Gastrocnemius medialis (tissue), 4 donors: ENCODE results near the gene SLC22A4. TPM values are rescaled to one million over a fixed set of nuclear protein-coding genes. Genes with fewer than 3 reads are reported as not detected.

Experiments
- ATAC-seq, 2 donors: fragments of 150-250 bp; one replicate each; pipeline ENCODE4 v1.9.1; 2016
- DNase-seq, 2 donors: peaks; one replicate each; pipeline ENCODE4 v3.0.0-alpha.2; 2019
- H3K27ac ChIP-seq, 4 donors: fragments of 200-600 bp; sonication (generic); 1 replicate in 1 of 4; 2 replicates in 3 of 4; pipeline ENCODE4 v1.5.1; 2016 to 2018; ENCODE audit warnings: mild to moderate bottlenecking in 2 of 4, moderate library complexity in 1 of 4
- H3K27me3 ChIP-seq, 3 donors: fragments of 200-600 bp; sonication (generic) in 2 of 3; 1 replicate in 1 of 3; 2 replicates in 2 of 3; pipeline versions ENCODE4 v1.5.1 to v1.6.0; 2016 to 2019; ENCODE audit warnings: mild to moderate bottlenecking in 1 of 3, moderate library complexity in 1 of 3
- H3K36me3 ChIP-seq, 2 donors: fragments of 200-600 bp; sonication (generic) in 1 of 2; one replicate each; pipeline ENCODE4 v1.5.1; 2017 to 2018
- H3K4me1 ChIP-seq, 2 donors: fragments of 200-600 bp; sonication (generic) in 1 of 2; one replicate each; pipeline ENCODE4 v1.5.1; 2016 to 2017; ENCODE audit warnings: mild to moderate bottlenecking in 2 of 2
- H3K4me3 ChIP-seq, 4 donors: fragments of 200-600 bp; sonication (generic) in 3 of 4; 1 replicate in 1 of 4; 2 replicates in 3 of 4; pipeline ENCODE4 v1.5.1; 2016 to 2019; ENCODE audit warnings: mild to moderate bottlenecking in 2 of 4
- H3K9me3 ChIP-seq, 3 donors: fragments of 200-600 bp; sonication (generic) in 2 of 3; 1 replicate in 1 of 3; 2 replicates in 2 of 3; pipeline ENCODE4 v1.5.1; 2016 to 2019
- CTCF ChIP-seq, 5 experiments: fragments of 450-650 bp in 3 of 5; fragments of 200-600 bp in 2 of 5; sonication (generic) in 2 of 5; IDR thresholded peaks in 4 of 5; conservative IDR thresholded peaks in 1 of 5; 1 replicate in 4 of 5; 2 replicates in 1 of 5; pipeline ENCODE4 v1.5.1; 2016 to 2019; ENCODE audit warnings: antibody characterized with exemption in 5 of 5, mild to moderate bottlenecking in 3 of 5, moderate library complexity in 3 of 5
- POLR2A ChIP-seq, 2 donors: fragments of 450-650 bp; IDR thresholded peaks; one replicate each; pipeline ENCODE4 v1.6.1; 2017; ENCODE audit warnings: antibody characterized with exemption in 2 of 2, mild to moderate bottlenecking in 2 of 2, moderate library complexity in 2 of 2
- in situ Hi-C, 4 donors: fragments of 200-750 bp; cut with MboI; loops; one replicate each; pipeline versions ENCODE4 v1.15.0 to v1.8.0; 2017; ENCODE audit warnings: low sequenced_read_pairs in 4 of 4
- intact Hi-C: fragments of 100-400 bp; cut with DNase I; formaldehyde crosslinking; loops from one replicate; pipeline ENCODE4 v1.15.1; 2023; ENCODE audit warnings: low total_unique reads
- total RNA-seq, 4 donors: library from RNA; depleted of rRNA; stranded (reverse); fragments of >200 nt; gene quantifications; one replicate each; pipeline versions ENCODE4 v1.1.0 to v1.2.3, GENCODE V29; 2016

SLC22A4 gene
- total RNA-seq, 4 donors from 2014 or later: 5.4 to 6.7 (median 6.2) TPM

DNA sequence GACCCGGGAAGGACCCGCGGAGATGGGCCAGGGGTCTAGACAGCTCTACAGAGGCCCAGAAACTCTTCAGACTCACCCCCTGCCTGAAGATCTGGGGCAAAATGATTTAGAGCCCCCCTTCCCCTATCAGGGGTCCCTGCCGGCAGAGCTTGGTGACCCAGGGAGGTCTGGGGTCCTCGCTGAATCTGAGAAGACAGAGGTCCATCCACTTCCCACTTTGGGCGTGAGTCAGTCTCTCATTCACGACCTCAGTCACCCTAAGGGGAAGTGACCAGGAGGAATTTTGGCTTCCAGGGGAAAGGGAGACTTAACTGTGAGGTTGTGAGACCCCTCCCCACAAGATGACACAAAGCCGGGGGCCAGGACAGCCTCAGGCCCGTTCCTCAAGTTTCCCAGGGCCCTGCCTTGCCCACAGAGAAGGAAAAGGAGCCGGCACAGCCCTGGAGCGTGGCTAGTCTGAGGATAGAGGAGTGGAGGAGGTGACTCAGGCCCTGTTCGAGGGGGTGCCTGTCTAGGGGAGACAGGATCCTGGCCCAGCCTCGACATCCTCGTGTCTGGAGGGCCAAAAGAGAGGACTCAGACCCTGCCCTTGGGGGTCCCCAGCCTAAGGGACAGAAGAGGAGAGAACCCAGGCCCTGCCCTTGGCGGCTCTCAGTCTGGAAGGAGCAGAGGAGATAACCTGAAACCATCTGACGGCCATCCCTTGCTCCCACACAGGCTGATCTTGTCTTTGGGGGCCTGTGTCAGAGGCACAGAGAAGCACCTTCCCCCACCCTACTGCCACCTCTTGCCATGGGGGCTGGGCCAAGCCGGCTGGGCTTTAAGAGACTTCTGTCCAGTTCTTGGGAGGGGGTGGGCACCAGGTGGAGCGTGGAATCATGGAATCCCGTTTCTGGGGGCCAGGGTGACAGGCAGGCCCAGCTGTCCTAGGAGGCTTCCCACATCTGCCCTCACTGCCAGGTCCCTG, 35.8 kb upstream of the SLC22A4 start:
- ATAC-seq (peak; percentile 37 to 38), DNase-seq (peak in 1 of 2 donors; percentile 13)
- Histone ChIP-seq H3K4me3 (peak overlapping the region; percentile 54 to 62 (median 60)), H3K27ac (peak overlapping the region; percentile 75 to 79 (median 76)), H3K27me3 (peaks cover 0 to 6% (median 0%) of the 10 kb centered on the region in 3 donors), H3K9me3 (no peaks in the 10 kb centered on the region), H3K36me3 (no peaks in the 10 kb centered on the region), H3K4me1 (peaks cover 13 to 14% of the 10 kb centered on the region in 2 donors)
- in situ Hi-C loops (loop anchor here in 1 of 4 donors (25.0 kb wide), 1 partner anchor 254 kb away; no protein-coding TSS in a partner anchor), intact Hi-C loops (loop anchor here (2.0 kb wide), 1 partner anchor 34 kb away; no protein-coding TSS in a partner anchor)
- TF ChIP-seq CTCF (IDR thresholded peaks at IDR 0.05 in 4 of 5, conservative IDR thresholded peaks at IDR 0.05 in 1 of 5) (no peak), POLR2A (IDR thresholded peaks at IDR 0.05) (no peak)

DNA sequence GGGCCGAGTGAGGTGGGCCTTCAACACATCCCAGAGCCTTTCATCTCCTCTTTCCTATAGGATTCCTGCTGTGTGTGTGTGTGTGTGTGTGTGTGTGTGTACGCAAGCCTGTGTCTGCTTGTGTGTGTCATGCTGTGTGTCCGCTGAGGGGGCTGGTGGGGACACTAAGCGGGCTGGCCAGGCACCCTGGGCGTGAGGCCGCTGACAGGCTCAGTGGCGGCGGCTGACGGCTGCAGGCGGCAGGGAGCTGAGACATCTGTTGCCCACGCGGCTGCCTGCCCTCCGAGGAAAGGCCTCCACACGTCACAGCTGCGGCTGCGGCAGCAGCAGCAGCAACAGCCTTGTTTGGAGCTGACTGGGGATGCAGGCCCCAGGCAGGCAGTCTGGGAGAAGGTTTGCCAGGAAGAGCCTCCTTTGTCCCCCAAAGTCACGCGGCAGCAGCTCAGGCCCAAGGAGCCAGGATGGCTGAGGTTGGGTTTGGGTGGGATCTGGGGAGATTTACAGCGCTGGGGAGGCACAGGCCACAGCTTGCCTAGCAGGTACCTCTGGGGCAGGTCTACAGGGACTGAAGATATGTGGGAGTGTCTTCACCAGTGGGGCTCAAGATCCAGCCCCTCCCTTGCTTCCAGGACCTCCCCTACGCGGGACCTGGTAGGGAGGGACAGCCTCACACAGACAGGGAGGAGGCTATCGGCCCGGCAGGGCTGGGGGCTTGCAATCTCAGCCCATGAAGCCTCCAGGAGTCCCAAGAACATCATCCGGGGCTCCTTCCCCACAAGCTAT, 34.9 kb upstream of the SLC22A4 start:
- H3K4me3 ChIP-seq: peak overlapping the region; percentile 34 to 61 (median 56)
- DNase-seq (peak in 1 of 2 donors; percentile 47), ATAC-seq (peak in 1 of 2 donors; percentile 29)
- peaks cover 0 to 6% (median 0%) of the 10 kb centered on the region in 3 donors for H3K27me3 ChIP-seq
- no peaks in the 10 kb centered on the region for H3K36me3 ChIP-seq
- in situ Hi-C loops (loop anchor here in 1 of 4 donors (25.0 kb wide), 1 partner anchor 253 kb away; no protein-coding TSS in a partner anchor), intact Hi-C loops (loop anchor here (2.0 kb wide), 1 partner anchor 34 kb away; no protein-coding TSS in a partner anchor)
- peak in 1 of 2 donors; percentile 31 for TF ChIP-seq POLR2A (IDR thresholded peaks at IDR 0.05)
- no peak for TF ChIP-seq CTCF (IDR thresholded peaks at IDR 0.05 in 4 of 5, conservative IDR thresholded peaks at IDR 0.05 in 1 of 5)
- H3K9me3 ChIP-seq: no peaks in the 10 kb centered on the region
- H3K4me1 ChIP-seq: peaks cover 13 to 14% of the 10 kb centered on the region in 2 donors
- peak overlapping the region; percentile 75 to 79 (median 76) for H3K27ac ChIP-seq

DNA sequence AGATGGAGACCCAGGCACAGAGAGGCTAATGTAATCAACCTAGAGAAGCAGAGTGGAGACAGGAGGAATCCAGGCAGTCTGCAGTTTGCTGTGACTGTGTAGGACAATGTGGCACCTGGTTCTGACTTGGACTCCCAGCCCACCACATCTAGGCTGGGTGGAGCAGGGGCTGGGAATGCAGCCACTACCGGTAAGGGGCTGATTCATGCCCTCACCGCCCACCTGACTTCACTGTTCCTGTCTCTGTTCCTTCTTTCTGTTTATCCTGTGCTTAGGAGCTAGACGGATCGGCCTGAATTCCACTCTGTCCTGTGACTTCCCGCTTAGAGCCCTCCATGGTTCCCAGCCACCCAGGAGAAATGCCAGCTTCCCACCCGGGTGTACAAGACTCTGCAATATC, 34.1 kb upstream of the SLC22A4 start:
- no peak for DNase-seq
- TF ChIP-seq POLR2A (IDR thresholded peaks at IDR 0.05) (no peak), CTCF (IDR thresholded peaks at IDR 0.05 in 4 of 5, conservative IDR thresholded peaks at IDR 0.05 in 1 of 5) (no peak)
- in situ Hi-C loops: loop anchor here in 1 of 4 donors (25.0 kb wide), 1 partner anchor 252 kb away; no protein-coding TSS in a partner anchor
- H3K36me3 ChIP-seq: no peaks in the 10 kb centered on the region
- intact Hi-C loops: no loop called here
- H3K27me3 ChIP-seq: peaks cover 0 to 6% (median 0%) of the 10 kb centered on the region in 3 donors
- peak overlapping the region; percentile 75 to 79 (median 76) for H3K27ac ChIP-seq
- no peaks in the 10 kb centered on the region for H3K9me3 ChIP-seq
- no peak overlapping the region for H3K4me3 ChIP-seq
- peaks cover 9 to 11% of the 10 kb centered on the region in 2 donors for H3K4me1 ChIP-seq
- no peak for ATAC-seq

- Histone ChIP-seq H3K4me1 (peaks cover 11 to 14% of the 10 kb centered on the region in 2 donors), H3K9me3 (no peaks in the 10 kb centered on the region), H3K36me3 (no peaks in the 10 kb centered on the region), H3K27ac (peak overlapping the region in 3 of 4 donors; percentile 31 to 79 (median 75)), H3K27me3 (peaks cover 0 to 6% (median 0%) of the 10 kb centered on the region in 3 donors), H3K4me3 (no peak overlapping the region)
- in situ Hi-C loops: loop anchor here in 1 of 4 donors (25.0 kb wide), 1 partner anchor 251 kb away; no protein-coding TSS in a partner anchor
- ATAC-seq (no peak), DNase-seq (no peak)
- TF ChIP-seq POLR2A (IDR thresholded peaks at IDR 0.05) (no peak), CTCF (IDR thresholded peaks at IDR 0.05 in 4 of 5, conservative IDR thresholded peaks at IDR 0.05 in 1 of 5) (no peak)
- intact Hi-C loops: no loop called here
Measured at GRCh38 chr5:132260714-132261551, 33.3 kb upstream of the SLC22A4 start.
